Mucosa of rectum (tissue), 2 donors: ENCODE results near the gene LIMS2.

Experiments
- H3K27ac ChIP-seq, 2 donors: one replicate each; pipeline ENCODE4 v1.7.0; 2013; ENCODE audit warnings: inconsistent platforms in 2 of 2, low read depth in 2 of 2, low read length in 2 of 2
- H3K27me3 ChIP-seq, 2 donors: one replicate each; pipeline ENCODE4 v1.7.0; 2013; ENCODE audit warnings: low read length in 2 of 2; ENCODE audit not compliant: control insufficient read depth in 2 of 2, insufficient read depth in 2 of 2
- H3K36me3 ChIP-seq, 2 donors: one replicate each; pipeline ENCODE4 v1.7.0; 2013; ENCODE audit warnings: low read length in 2 of 2; ENCODE audit not compliant: control insufficient read depth in 2 of 2, insufficient read depth in 2 of 2
- H3K4me1 ChIP-seq, 2 donors: one replicate each; pipeline ENCODE4 v1.7.0; 2013; ENCODE audit warnings: low read length in 2 of 2, mild to moderate bottlenecking in 1 of 2; ENCODE audit not compliant: control insufficient read depth in 2 of 2, insufficient read depth in 2 of 2
- H3K4me3 ChIP-seq, 2 donors: one replicate each; pipeline ENCODE4 v1.7.0; 2013; ENCODE audit warnings: low read length in 2 of 2
- H3K9ac ChIP-seq, 2 donors: one replicate each; pipeline ENCODE4 v1.7.0; 2013; ENCODE audit warnings: low read length in 2 of 2, low read depth in 1 of 2, mild to moderate bottlenecking in 1 of 2
- H3K9me3 ChIP-seq, 2 donors: one replicate each; pipeline ENCODE4 v1.7.0; 2013; ENCODE audit warnings: low read length in 2 of 2; ENCODE audit not compliant: control insufficient read depth in 2 of 2
- donor health status: healthy.
- donor health status: Normal muscosa, but diverticular disease.

The LIMS2 gene

GRCh38 chr2:127631997-127632581, 43.2 kb downstream of the LIMS2 start:
- no peak overlapping the region for H3K9ac ChIP-seq
- peak overlapping the region in 1 of 2 donors; percentile 16 for H3K27ac ChIP-seq
- H3K27me3 ChIP-seq, result no peaks in the 10 kb centered on the region
- no peaks in the 10 kb centered on the region for H3K9me3 ChIP-seq
- H3K36me3 ChIP-seq, result peaks cover 7 to 17% of the 10 kb centered on the region in 2 donors
- peaks cover 14 to 21% of the 10 kb centered on the region in 2 donors for H3K4me1 ChIP-seq
- no peak overlapping the region for H3K4me3 ChIP-seq

- Histone ChIP-seq H3K4me3 (no peak overlapping the region), H3K36me3 (peaks cover 10 to 17% of the 10 kb centered on the region in 2 donors), H3K27ac (no peak overlapping the region), H3K9me3 (no peaks in the 10 kb centered on the region), H3K9ac (no peak overlapping the region), H3K4me1 (peaks cover 10 to 16% of the 10 kb centered on the region in 2 donors), H3K27me3 (no peaks in the 10 kb centered on the region)
Measured at GRCh38 chr2:127631541-127631996, 43.8 kb downstream of the LIMS2 start.

GRCh38 chr2:127630864-127631540, 44.3 kb downstream of the LIMS2 start:
- no peaks in the 10 kb centered on the region for H3K27me3 ChIP-seq
- H3K4me1 ChIP-seq, result peaks cover 8 to 10% of the 10 kb centered on the region in 2 donors
- no peak overlapping the region for H3K4me3 ChIP-seq
- no peaks in the 10 kb centered on the region for H3K9me3 ChIP-seq
- peaks cover 10 to 17% of the 10 kb centered on the region in 2 donors for H3K36me3 ChIP-seq
- no peak overlapping the region for H3K9ac ChIP-seq
- H3K27ac ChIP-seq, result no peak overlapping the region

GRCh38 chr2:127630096-127630863, 45.0 kb downstream of the LIMS2 start:
- Histone ChIP-seq H3K4me1 (peaks cover 5 to 8% of the 10 kb centered on the region in 2 donors), H3K27ac (no peak overlapping the region), H3K9me3 (no peaks in the 10 kb centered on the region), H3K4me3 (no peak overlapping the region), H3K9ac (no peak overlapping the region), H3K27me3 (no peaks in the 10 kb centered on the region), H3K36me3 (peaks cover 9 to 13% of the 10 kb centered on the region in 2 donors)

GRCh38 chr2:127629637-127630036, 45.7 kb downstream of the LIMS2 start:
- Histone ChIP-seq H3K9me3 (no peaks in the 10 kb centered on the region), H3K4me3 (no peak overlapping the region), H3K36me3 (peaks cover 6 to 18% of the 10 kb centered on the region in 2 donors), H3K27me3 (no peaks in the 10 kb centered on the region), H3K9ac (no peak overlapping the region), H3K27ac (no peak overlapping the region), H3K4me1 (peaks cover 5 to 8% of the 10 kb centered on the region in 2 donors)

GRCh38 chr2:127628767-127629614, 46.3 kb downstream of the LIMS2 start:
- Histone ChIP-seq H3K9ac (no peak overlapping the region), H3K27ac (no peak overlapping the region), H3K4me3 (no peak overlapping the region), H3K9me3 (no peaks in the 10 kb centered on the region), H3K36me3 (peaks cover 6 to 25% of the 10 kb centered on the region in 2 donors), H3K4me1 (peaks cover 4 to 5% of the 10 kb centered on the region in 2 donors), H3K27me3 (no peaks in the 10 kb centered on the region)

GRCh38 chr2:127627740-127628571, 47.4 kb downstream of the LIMS2 start:
- Histone ChIP-seq H3K4me1 (peaks cover 0 to 2% of the 10 kb centered on the region in 2 donors), H3K9ac (no peak overlapping the region)

GRCh38 chr2:127626917-127627739, 48.2 kb downstream of the LIMS2 start:
- Histone ChIP-seq H3K4me1 (no peaks in the 10 kb centered on the region), H3K27me3 (no peaks in the 10 kb centered on the region), H3K36me3 (peaks cover 20 to 43% of the 10 kb centered on the region in 2 donors), H3K9me3 (no peaks in the 10 kb centered on the region), H3K9ac (no peak overlapping the region), H3K4me3 (no peak overlapping the region), H3K27ac (no peak overlapping the region)

More at GRCh38 chr2:127627740-127628571, 47.4 kb downstream of the LIMS2 start:
- Histone ChIP-seq H3K36me3 (peaks cover 13 to 35% of the 10 kb centered on the region in 2 donors), H3K9me3 (no peaks in the 10 kb centered on the region), H3K4me3 (no peak overlapping the region), H3K27me3 (no peaks in the 10 kb centered on the region), H3K27ac (no peak overlapping the region)
